ENCODE data around the gene MAP1LC3B2.

MAP1LC3B2 gene

DNA sequence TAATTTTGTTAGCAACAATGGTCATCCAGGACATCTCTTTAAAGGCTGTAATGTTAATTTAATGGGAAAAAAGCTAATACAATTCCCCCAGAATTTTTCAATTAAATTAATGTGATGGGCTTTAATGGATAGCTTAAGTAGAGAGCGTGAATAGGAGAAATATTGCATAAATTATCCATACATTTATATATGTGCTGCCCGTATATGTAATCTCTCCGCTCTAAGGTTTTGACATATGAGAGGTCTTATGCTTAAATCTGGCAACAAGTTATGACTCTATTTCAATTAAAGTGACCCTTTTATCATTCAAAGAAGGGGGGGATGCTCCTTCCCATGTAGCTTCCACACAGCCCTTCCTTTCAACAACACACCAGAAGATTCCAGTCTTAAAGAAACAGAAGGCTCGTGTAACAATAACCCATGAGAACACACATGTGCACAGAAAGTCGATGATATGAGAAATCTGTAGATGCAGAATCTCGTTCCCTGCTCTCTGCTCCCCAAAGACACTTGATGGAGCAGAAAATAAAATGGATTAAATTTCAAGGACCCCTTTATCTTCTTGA is 24.0 kb downstream of the MAP1LC3B2 start:
- TF ChIP-seq, protein P1, sequence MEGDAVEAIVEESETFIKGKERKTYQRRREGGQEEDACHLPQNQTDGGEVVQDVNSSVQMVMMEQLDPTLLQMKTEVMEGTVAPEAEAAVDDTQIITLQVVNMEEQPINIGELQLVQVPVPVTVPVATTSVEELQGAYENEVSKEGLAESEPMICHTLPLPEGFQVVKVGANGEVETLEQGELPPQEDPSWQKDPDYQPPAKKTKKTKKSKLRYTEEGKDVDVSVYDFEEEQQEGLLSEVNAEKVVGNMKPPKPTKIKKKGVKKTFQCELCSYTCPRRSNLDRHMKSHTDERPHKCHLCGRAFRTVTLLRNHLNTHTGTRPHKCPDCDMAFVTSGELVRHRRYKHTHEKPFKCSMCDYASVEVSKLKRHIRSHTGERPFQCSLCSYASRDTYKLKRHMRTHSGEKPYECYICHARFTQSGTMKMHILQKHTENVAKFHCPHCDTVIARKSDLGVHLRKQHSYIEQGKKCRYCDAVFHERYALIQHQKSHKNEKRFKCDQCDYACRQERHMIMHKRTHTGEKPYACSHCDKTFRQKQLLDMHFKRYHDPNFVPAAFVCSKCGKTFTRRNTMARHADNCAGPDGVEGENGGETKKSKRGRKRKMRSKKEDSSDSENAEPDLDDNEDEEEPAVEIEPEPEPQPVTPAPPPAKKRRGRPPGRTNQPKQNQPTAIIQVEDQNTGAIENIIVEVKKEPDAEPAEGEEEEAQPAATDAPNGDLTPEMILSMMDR (IDR thresholded peaks at IDR 0.05) = no peak

DNA sequence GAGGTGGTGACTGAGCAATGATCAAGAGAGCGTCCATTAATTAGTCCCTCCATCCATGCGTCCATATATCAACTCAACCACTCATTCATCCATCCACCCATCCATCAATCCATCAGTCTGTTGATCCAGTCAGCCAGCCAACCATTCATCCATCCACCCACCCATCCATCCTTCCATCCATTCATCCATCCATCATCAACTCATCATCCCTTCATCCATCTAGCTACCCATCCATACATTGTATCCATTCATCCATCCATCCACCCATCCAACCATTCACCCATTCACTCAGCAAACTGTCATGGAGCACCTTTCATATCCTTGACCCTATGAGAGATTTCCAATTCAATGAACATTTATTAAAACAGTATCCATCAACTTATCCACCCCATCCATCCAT is 28.1 kb downstream of the MAP1LC3B2 start:
- TF ChIP-seq, protein P1 (IDR thresholded peaks at IDR 0.05) = no peak

DNA sequence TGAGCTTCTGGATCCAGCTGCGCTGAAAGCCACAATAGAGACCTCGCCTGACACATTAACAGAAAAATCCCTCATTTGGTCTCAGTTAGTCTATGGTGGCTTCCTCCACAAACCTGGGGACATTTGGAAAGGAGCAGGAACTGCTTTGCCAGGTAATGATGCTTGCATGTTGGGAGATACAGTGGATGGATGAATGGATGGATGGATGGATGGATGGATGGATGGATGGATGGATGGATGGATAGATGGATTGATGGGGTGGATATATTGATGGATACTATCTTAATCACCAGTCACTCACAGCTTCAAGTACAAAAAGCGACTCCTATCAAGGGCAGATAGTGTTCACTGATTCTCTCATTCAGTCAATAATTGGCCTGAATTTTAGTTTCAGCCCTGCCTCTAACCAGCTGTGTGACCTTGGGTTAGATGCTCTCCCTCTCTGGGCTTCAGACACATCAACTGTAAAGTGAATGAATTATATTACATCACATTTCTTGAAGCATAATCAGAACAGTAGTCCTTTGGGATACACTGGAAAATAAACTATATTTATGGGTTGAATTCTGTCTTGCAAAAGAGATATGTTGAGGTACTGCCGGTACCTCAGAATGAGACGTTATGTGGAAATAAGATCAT is 29.3 kb downstream of the MAP1LC3B2 start:
- TF ChIP-seq, protein P1 (IDR thresholded peaks at IDR 0.05) = no peak

DNA sequence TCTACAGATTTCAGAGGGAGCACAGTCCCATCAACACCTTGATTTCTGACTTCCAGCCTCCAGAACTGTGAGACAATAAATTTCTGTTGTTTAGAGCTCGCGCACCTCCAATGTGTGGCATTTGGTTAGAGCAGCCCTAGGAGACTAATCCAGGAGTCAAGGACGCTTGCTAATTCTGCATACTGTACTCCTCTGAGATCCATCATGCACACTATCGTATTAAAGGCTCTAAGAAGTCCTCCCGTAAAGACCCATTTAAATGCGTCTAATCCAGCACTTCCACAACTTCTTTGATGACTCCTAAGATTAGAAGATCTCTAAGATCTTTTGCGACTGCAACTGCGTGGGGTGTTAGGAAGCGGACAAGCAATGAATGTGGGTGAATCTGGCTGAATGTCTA is 30.4 kb downstream of the MAP1LC3B2 start:
- TF ChIP-seq, protein P1 (IDR thresholded peaks at IDR 0.05) = no peak

DNA sequence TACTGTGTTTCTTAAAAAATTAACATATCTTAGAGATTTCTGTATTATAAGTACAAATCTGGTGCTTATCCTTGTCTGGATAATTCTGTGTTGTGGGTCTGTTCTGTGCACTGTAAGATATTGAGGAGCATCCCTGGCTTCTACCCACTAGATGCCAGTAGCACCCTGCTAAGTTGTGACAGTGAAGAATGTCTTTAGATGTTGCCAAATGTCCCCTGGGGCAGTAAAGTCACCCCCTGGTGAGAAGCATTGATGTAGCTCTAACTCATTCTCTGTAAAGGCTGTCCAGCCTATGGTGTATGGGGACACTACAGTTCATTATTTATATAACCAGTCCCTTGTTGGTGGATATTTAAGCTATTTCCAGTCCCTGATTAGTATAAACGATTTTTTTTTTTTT is 31.4 kb downstream of the MAP1LC3B2 start:
- TF ChIP-seq, protein P1 (IDR thresholded peaks at IDR 0.05) = no peak

DNA sequence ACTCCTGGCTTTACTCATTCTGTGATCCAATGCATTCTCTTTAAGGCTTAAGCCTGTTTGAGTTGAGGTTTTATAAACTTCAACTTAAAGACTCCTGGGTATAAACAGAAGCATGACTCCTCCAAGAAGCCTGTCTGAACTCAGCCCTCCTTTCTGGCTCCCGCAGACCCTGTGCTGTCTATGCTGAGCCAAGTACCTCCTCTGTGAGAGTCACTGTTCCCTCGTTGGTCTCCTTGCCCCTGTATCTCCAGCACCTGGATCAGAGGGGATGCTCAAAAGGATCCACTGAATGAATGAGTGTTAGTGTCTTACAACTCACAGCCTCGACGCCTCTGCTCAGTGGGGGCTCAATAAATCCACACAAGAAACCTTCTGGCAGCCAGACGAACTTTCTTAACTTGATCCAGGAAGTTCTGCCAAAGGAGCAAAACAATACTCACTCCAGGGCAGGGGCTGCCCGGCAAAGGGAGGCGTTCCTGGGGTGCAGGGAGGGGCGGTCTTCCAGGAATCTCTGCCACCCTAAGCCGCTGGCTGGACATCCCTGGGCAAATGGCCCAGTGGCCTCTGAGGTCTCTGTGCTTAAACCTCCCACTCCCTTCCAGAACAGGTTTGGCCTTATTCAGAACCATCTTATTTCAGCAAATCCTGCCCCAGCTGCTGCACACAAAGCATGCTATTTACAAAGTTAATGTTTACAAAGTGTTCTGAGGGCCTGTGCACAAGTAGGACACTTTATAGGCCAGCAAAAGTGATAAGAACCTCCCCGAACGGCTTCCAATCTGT is 32.9 kb downstream of the MAP1LC3B2 start:
- TF ChIP-seq, protein P1 (IDR thresholded peaks at IDR 0.05) = no peak

DNA sequence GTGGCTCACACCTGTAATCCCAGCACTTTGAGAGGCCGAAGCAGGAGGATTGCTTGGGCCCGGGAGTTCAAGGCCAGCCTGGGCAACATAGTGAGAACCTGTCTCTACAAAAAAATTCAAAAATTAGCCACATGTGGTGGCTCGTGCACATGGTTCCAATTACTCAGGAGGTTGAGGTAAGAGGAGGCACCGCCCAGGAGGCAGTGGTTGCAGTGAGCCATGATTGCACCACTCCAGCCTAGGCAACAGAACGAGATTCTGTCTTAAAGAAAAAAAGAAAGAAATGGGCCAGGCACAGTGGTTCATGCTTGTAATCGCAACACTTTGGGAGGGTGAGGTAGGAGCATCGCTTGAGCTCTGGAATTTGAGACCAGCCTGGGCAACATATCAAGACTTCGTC is 33.5 kb downstream of the MAP1LC3B2 start:
- TF ChIP-seq, protein P1 (IDR thresholded peaks at IDR 0.05) = no peak

Measured in LNCAP (cell line).